HCT116 (cell line): Measurements from ENCODE around the gene FNDC3A. TPM values are rescaled to one million over a fixed set of nuclear protein-coding genes. Genes with fewer than 3 reads are reported as not detected.

Experiments
- ATAC-seq: fragments of 200-7000 bp; cut with Tn5 transposase; 2 replicates; pipeline ENCODE4 v1.9.1; 2020; ENCODE audit warnings: mild to moderate bottlenecking, moderate library complexity
- BruUV-seq: library from RNA; stranded (reverse); fragments of 400-500 nt; replicated peaks from 2 replicates; lab custom pipeline; 2021; lab: Mats Ljungman, UMichigan
- CTCF ChIA-PET: fragments of 300-600 bp; sonication (Branson Sonifier 250); formaldehyde crosslinking; loops from one replicate; lab custom pipeline; 2021; ENCODE audit warnings: antibody characterized with exemption; lab: Charles Lee
- POLR2A ChIA-PET: fragments of 300-600, 350-600 bp; sonication (Branson Sonifier 250); formaldehyde crosslinking; loops from one replicate; lab custom pipeline; 2021; ENCODE audit warnings: antibody characterized with exemption; lab: Charles Lee
- RAD21 ChIA-PET, 2 experiments: fragments of 300-600 bp; sonication (Branson Sonifier 250); formaldehyde crosslinking; loops; one replicate each; lab custom pipeline; 2023; ENCODE audit warnings: low total read pairs in 2 of 2; ENCODE audit not compliant: uncharacterized antibody in 2 of 2, unreplicated experiment in 2 of 2, low non-redundant PET in 1 of 2; lab: Charles Lee
- DNase-seq: peaks from one replicate; pipeline ENCODE4 v3.0.0-alpha.2; 2010; ENCODE audit warnings: low read depth, low spot score
- H2AFZ ChIP-seq: fragments of 200-600 bp; shearing (Covaris generic), sonication (generic); 2 replicates; pipeline ENCODE4 v1.6.1; 2017; ENCODE audit warnings: low read depth, mixed run types, mixed read lengths, antibody characterized with exemption, low read length; ENCODE audit not compliant: poor library complexity, severe bottlenecking
- H3K27ac ChIP-seq: 2 replicates; pipeline ENCODE4 v1.5.1; 2012; ENCODE audit warnings: low read depth, low read length
- H3K27me3 ChIP-seq: fragments of 200-600 bp; sonication (generic); 2 replicates; pipeline ENCODE4 v1.6.1; 2016; ENCODE audit warnings: mixed run types, low read length, mixed read lengths; ENCODE audit not compliant: insufficient read depth
- H3K36me3 ChIP-seq, 2 experiments: fragments of 200-500 bp in 1 of 2; fragments of 200-600 bp in 1 of 2; sonication (Bioruptor generic) in 1 of 2; sonication (generic) in 1 of 2; 2 replicates each; pipeline versions ENCODE4 v1.5.1 to v1.6.1; 2014 to 2016; ENCODE audit warnings: low read length in 2 of 2, inconsistent platforms in 1 of 2, mixed read lengths in 1 of 2, mixed run types in 1 of 2; ENCODE audit not compliant: insufficient read depth in 2 of 2, control insufficient read depth in 1 of 2
- H3K4me1 ChIP-seq, 2 experiments: fragments of 200-600 bp in 1 of 2; sonication (generic) in 1 of 2; 2 replicates each; pipeline versions ENCODE4 v1.5.1 to v1.6.1; 2012 to 2017; ENCODE audit warnings: low read length in 2 of 2, inconsistent platforms in 1 of 2, mild to moderate bottlenecking in 1 of 2, mixed read lengths in 1 of 2, mixed run types in 1 of 2, moderate library complexity in 1 of 2; ENCODE audit not compliant: insufficient read depth in 2 of 2, control insufficient read depth in 1 of 2
- H3K4me2 ChIP-seq: fragments of 200-600 bp; sonication (generic); 2 replicates; pipeline ENCODE4 v1.6.1; 2017; ENCODE audit warnings: mixed run types, low read length, mixed read lengths
- H3K4me3 ChIP-seq, 2 experiments: fragments of 200-600 bp in 1 of 2; sonication (generic) in 1 of 2; replicated peaks in 1 of 2; 2 replicates each; pipeline ENCODE4 v1.5.1; 2011 to 2016; ENCODE audit warnings: low read length in 2 of 2, control low read depth in 1 of 2, low read depth in 1 of 2, mild to moderate bottlenecking in 1 of 2, mixed read lengths in 1 of 2, mixed run types in 1 of 2
- H3K79me2 ChIP-seq: fragments of 200-600 bp; sonication (generic); 2 replicates; pipeline ENCODE4 v1.6.1; 2017; ENCODE audit warnings: mild to moderate bottlenecking, mixed run types, low read length, moderate library complexity, mixed read lengths; ENCODE audit not compliant: insufficient read depth
- H3K9ac ChIP-seq: fragments of 200-600 bp; sonication (generic); 2 replicates; pipeline ENCODE4 v1.6.1; 2016; ENCODE audit warnings: low read length, mixed read lengths
- H3K9me2 ChIP-seq: fragments of 200-600 bp; sonication (generic), shearing (Covaris generic); 2 replicates; pipeline ENCODE4 v1.6.1; 2017; ENCODE audit warnings: mixed run types, mild to moderate bottlenecking, moderate library complexity; ENCODE audit not compliant: insufficient read depth
- H3K9me3 ChIP-seq, 2 experiments: fragments of 200-500 bp in 1 of 2; fragments of 200-600 bp in 1 of 2; sonication (Bioruptor generic) in 1 of 2; sonication (generic) in 1 of 2; 2 replicates each; pipeline ENCODE4 v1.6.1; 2014 to 2017; ENCODE audit warnings: low read length in 2 of 2, mixed read lengths in 2 of 2, inconsistent platforms in 1 of 2, low read depth in 1 of 2, mild to moderate bottlenecking in 1 of 2, mixed run types in 1 of 2, moderate library complexity in 1 of 2; ENCODE audit not compliant: control insufficient read depth in 1 of 2, insufficient read depth in 1 of 2
- H4K20me1 ChIP-seq: fragments of 200-600 bp; sonication (generic), shearing (Covaris generic); 2 replicates; pipeline ENCODE4 v1.6.1; 2017; ENCODE audit warnings: mixed run types, mild to moderate bottlenecking, moderate library complexity; ENCODE audit not compliant: insufficient read depth
- CBX3 ChIP-seq: IDR thresholded peaks from 2 replicates; pipeline ENCODE4 v1.6.1; 2012; ENCODE audit warnings: low read depth
- EGR1 ChIP-seq: IDR thresholded peaks from 2 replicates; pipeline ENCODE4 v1.6.1; 2012; ENCODE audit warnings: low read depth
- ELF1 ChIP-seq: IDR thresholded peaks from 2 replicates; pipeline ENCODE4 v1.6.1; 2012; ENCODE audit warnings: low read depth, borderline replicate concordance
- EZH2 ChIP-seq: fragments of 200-600 bp; sonication (generic); IDR thresholded peaks from 2 replicates; pipeline ENCODE4 v1.6.1; 2017; ENCODE audit warnings: antibody characterized with exemption, mixed run types
- FOSL1 ChIP-seq: IDR thresholded peaks from 2 replicates; pipeline ENCODE4 v1.6.1; 2012; ENCODE audit warnings: low read depth
- JUND ChIP-seq: IDR thresholded peaks from 2 replicates; pipeline ENCODE4 v1.6.1; 2012
- POLR2A ChIP-seq: IDR thresholded peaks from 2 replicates; pipeline ENCODE4 v1.7.0; 2011; ENCODE audit warnings: borderline replicate concordance; ENCODE audit not compliant: insufficient read depth, insufficient read length; ENCODE audit errors: extremely low read depth
- POLR2AphosphoS5 ChIP-seq: IDR thresholded peaks from 2 replicates; pipeline ENCODE4 v1.6.1; 2011; ENCODE audit warnings: mild to moderate bottlenecking, low read depth, low read length, moderate library complexity
- RAD21 ChIP-seq: IDR thresholded peaks from 2 replicates; pipeline ENCODE4 v1.6.1; 2012; ENCODE audit warnings: low read depth, mild to moderate bottlenecking
- SIN3A ChIP-seq: IDR thresholded peaks from 2 replicates; pipeline ENCODE4 v1.6.1; 2012; ENCODE audit warnings: low read depth
- SRF ChIP-seq: IDR thresholded peaks from 2 replicates; pipeline ENCODE4 v1.6.1; 2012; ENCODE audit warnings: low read depth
- TCF7L2 ChIP-seq: IDR thresholded peaks from 2 replicates; pipeline ENCODE4 v1.7.0; 2011; ENCODE audit warnings: borderline replicate concordance, inconsistent platforms; ENCODE audit not compliant: insufficient read depth, insufficient read length; ENCODE audit errors: extremely low read depth
- YY1 ChIP-seq: IDR thresholded peaks from 2 replicates; pipeline ENCODE4 v1.6.1; 2011; ENCODE audit warnings: low read length, low read depth, moderate library complexity, mild to moderate bottlenecking; ENCODE audit not compliant: insufficient replicate concordance; ENCODE audit errors: extremely low read depth
- ZFX ChIP-seq: fragments of 450-650 bp; IDR thresholded peaks from 2 replicates; pipeline ENCODE4 v1.6.1; 2017
- intact Hi-C: fragments of 100-400 bp; cut with micrococcal nuclease; formaldehyde crosslinking; loops from 2 replicates; pipeline ENCODE4 v1.10.0; 2022
- total RNA-seq: library from RNA; stranded (reverse); gene quantifications from one replicate; pipeline ENCODE4 v1.2.1, GENCODE V29; 2021; ENCODE audit not compliant: unreplicated experiment
- TF ChIP-seq, protein P1 (sequence below), 3 experiments: fragments of 200-600 bp in 1 of 3; sonication (generic) in 1 of 3; IDR thresholded peaks in 2 of 3; conservative IDR thresholded peaks in 1 of 3; 2 replicates each; pipeline ENCODE4 v1.5.1; 2012 to 2017; ENCODE audit warnings: low read depth in 2 of 3, low read length in 2 of 3, antibody characterized with exemption in 1 of 3, borderline replicate concordance in 1 of 3, control low read depth in 1 of 3, mild to moderate bottlenecking in 1 of 3, mixed read lengths in 1 of 3, mixed run types in 1 of 3, moderate library complexity in 1 of 3; ENCODE audit not compliant: insufficient read depth in 1 of 3
- TF ChIP-seq, protein P2 (sequence below): IDR thresholded peaks from 2 replicates; pipeline ENCODE4 v1.6.1; 2012; ENCODE audit warnings: low read depth
- TF ChIP-seq, protein P3 (sequence below): IDR thresholded peaks from 2 replicates; pipeline ENCODE4 v1.6.1; 2012
- TF ChIP-seq, protein P4 (sequence below): IDR thresholded peaks from 2 replicates; pipeline ENCODE4 v1.6.1; 2011; ENCODE audit warnings: mild to moderate bottlenecking, low read length, moderate library complexity; ENCODE audit not compliant: insufficient replicate concordance; ENCODE audit errors: extremely low read depth

FNDC3A gene
- total RNA-seq, 1 experiment from 2014 or later = 30.5 TPM

DNA sequence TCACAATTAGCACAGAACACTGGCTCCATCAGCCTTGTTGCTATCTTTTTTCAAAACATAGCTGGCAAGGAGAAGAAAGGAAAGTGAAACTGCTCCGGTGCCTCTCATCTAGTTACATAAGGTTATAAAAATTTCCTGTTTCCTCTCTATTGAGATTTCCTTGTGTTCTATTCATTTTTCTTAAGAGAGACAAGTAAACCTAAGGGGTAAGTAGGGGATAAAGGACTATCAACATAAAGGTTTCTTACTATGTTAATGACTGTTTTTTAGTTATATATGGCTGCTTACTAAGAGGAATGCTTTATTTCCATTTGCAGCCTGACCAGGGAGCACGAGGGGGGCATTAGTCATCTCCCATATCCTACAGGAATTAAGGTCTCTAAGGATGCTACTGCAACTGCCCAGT, 171.2 kb downstream of the FNDC3A start:
- no peak overlapping the region for H3K4me3 ChIP-seq
- no peaks in the 10 kb centered on the region for H3K4me1 ChIP-seq
- H3K4me2 ChIP-seq = no peak overlapping the region
- no peaks in the 10 kb centered on the region for H3K79me2 ChIP-seq
- H3K9me2 ChIP-seq = no peaks in the 10 kb centered on the region
- BruUV-seq = no TSS peak
- CTCF ChIA-PET = no interaction called here
- H3K27ac ChIP-seq = no peak overlapping the region
- no peaks in the 10 kb centered on the region for H4K20me1 ChIP-seq
- intact Hi-C loops = no loop called here
- peaks cover 0 to 11% of the 10 kb centered on the region in 2 experiments; a peak in 1 of 4 replicates for H3K9me3 ChIP-seq
- peaks cover 0 to 5% of the 10 kb centered on the region in 2 experiments; a peak in 2 of 4 replicates for H3K36me3 ChIP-seq
- no peak for ATAC-seq
- no peak overlapping the region for H2AFZ ChIP-seq
- RAD21 ChIA-PET = no interaction called here
- TF ChIP-seq EGR1 (no peak), POLR2AphosphoS5 (no peak), TCF7L2 (no peak), FOSL1 (no peak), RAD21 (no peak), SIN3A (no peak), ELF1 (no peak), EZH2 (no peak), ZFX (no peak), CBX3 (no peak), JUND (no peak), SRF (no peak), POLR2A (no peak), YY1 (no peak)
- TF ChIP-seq, protein P1, sequence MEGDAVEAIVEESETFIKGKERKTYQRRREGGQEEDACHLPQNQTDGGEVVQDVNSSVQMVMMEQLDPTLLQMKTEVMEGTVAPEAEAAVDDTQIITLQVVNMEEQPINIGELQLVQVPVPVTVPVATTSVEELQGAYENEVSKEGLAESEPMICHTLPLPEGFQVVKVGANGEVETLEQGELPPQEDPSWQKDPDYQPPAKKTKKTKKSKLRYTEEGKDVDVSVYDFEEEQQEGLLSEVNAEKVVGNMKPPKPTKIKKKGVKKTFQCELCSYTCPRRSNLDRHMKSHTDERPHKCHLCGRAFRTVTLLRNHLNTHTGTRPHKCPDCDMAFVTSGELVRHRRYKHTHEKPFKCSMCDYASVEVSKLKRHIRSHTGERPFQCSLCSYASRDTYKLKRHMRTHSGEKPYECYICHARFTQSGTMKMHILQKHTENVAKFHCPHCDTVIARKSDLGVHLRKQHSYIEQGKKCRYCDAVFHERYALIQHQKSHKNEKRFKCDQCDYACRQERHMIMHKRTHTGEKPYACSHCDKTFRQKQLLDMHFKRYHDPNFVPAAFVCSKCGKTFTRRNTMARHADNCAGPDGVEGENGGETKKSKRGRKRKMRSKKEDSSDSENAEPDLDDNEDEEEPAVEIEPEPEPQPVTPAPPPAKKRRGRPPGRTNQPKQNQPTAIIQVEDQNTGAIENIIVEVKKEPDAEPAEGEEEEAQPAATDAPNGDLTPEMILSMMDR (IDR thresholded peaks at IDR 0.05 in 2 of 3, conservative IDR thresholded peaks at IDR 0.05 in 1 of 3; ENCODE audit: borderline replicate concordance in 1 of 3, insufficient read depth in 1 of 3, low read depth in 2 of 3, low read length in 2 of 3) = no peak
- TF ChIP-seq, protein P2, sequence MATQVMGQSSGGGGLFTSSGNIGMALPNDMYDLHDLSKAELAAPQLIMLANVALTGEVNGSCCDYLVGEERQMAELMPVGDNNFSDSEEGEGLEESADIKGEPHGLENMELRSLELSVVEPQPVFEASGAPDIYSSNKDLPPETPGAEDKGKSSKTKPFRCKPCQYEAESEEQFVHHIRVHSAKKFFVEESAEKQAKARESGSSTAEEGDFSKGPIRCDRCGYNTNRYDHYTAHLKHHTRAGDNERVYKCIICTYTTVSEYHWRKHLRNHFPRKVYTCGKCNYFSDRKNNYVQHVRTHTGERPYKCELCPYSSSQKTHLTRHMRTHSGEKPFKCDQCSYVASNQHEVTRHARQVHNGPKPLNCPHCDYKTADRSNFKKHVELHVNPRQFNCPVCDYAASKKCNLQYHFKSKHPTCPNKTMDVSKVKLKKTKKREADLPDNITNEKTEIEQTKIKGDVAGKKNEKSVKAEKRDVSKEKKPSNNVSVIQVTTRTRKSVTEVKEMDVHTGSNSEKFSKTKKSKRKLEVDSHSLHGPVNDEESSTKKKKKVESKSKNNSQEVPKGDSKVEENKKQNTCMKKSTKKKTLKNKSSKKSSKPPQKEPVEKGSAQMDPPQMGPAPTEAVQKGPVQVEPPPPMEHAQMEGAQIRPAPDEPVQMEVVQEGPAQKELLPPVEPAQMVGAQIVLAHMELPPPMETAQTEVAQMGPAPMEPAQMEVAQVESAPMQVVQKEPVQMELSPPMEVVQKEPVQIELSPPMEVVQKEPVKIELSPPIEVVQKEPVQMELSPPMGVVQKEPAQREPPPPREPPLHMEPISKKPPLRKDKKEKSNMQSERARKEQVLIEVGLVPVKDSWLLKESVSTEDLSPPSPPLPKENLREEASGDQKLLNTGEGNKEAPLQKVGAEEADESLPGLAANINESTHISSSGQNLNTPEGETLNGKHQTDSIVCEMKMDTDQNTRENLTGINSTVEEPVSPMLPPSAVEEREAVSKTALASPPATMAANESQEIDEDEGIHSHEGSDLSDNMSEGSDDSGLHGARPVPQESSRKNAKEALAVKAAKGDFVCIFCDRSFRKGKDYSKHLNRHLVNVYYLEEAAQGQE = no peak
- TF ChIP-seq, protein P3, sequence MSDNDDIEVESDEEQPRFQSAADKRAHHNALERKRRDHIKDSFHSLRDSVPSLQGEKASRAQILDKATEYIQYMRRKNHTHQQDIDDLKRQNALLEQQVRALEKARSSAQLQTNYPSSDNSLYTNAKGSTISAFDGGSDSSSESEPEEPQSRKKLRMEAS = no peak
- TF ChIP-seq, protein P4, sequence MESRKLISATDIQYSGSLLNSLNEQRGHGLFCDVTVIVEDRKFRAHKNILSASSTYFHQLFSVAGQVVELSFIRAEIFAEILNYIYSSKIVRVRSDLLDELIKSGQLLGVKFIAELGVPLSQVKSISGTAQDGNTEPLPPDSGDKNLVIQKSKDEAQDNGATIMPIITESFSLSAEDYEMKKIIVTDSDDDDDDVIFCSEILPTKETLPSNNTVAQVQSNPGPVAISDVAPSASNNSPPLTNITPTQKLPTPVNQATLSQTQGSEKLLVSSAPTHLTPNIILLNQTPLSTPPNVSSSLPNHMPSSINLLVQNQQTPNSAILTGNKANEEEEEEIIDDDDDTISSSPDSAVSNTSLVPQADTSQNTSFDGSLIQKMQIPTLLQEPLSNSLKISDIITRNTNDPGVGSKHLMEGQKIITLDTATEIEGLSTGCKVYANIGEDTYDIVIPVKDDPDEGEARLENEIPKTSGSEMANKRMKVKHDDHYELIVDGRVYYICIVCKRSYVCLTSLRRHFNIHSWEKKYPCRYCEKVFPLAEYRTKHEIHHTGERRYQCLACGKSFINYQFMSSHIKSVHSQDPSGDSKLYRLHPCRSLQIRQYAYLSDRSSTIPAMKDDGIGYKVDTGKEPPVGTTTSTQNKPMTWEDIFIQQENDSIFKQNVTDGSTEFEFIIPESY = no peak
- TF ChIP-seq, all 23 proteins: peak for 0
- POLR2A ChIA-PET = no interaction called here
- Histone ChIP-seq H3K27me3 (no peaks in the 10 kb centered on the region), H3K9ac (no peak overlapping the region)
- DNase-seq = no peak
